Suprapubic skin (tissue), 3 donors: Measurements from ENCODE around the gene CEP192.
"Not testable (repeated sequence)": the region's sequence is repeated elsewhere in the genome, so short reads cannot be mapped to it uniquely, and the experiment has no call there.

Source experiments
- CTCF ChIP-seq, 2 donors: fragments of 200-600 bp in 1 of 2; fragments of 450-650 bp in 1 of 2; sonication (generic) in 1 of 2; IDR thresholded peaks; one replicate each; pipeline ENCODE4 v1.5.1; 2016 to 2019; ENCODE audit warnings: antibody characterized with exemption in 2 of 2, mild to moderate bottlenecking in 1 of 2, moderate library complexity in 1 of 2
- EP300 ChIP-seq: sonication (generic); formaldehyde crosslinking; IDR thresholded peaks from one replicate; pipeline ENCODE4 v1.6.1; 2017; ENCODE audit warnings: antibody characterized with exemption
- POLR2A ChIP-seq, 2 donors: fragments of 450-650 bp; IDR thresholded peaks; one replicate each; pipeline ENCODE4 v1.6.1; 2017; ENCODE audit warnings: antibody characterized with exemption in 2 of 2, mild to moderate bottlenecking in 2 of 2, moderate library complexity in 2 of 2

- not testable (repeated sequence) for TF ChIP-seq POLR2A (IDR thresholded peaks at IDR 0.05); EP300; CTCF (IDR thresholded peaks at IDR 0.05)
Measured at GRCh38 chr18:12980065-12980464, 11.1 kb upstream of the CEP192 start.
